Retina (tissue), 1 donor: Measurements from ENCODE around the gene ABR.
"Not testable (repeated sequence)": the region's sequence is repeated elsewhere in the genome, so short reads cannot be mapped to it uniquely, and the experiment has no call there.

Experiments
- DNase-seq: peaks from one replicate; pipeline ENCODE4 v3.0.0-alpha.2; 2016

The ABR gene

GRCh38 chr17:1201132-1201702 is 21.4 kb upstream of the ABR start:
- peak; percentile 20 for DNase-seq

GRCh38 chr17:1199271-1199743 is 19.5 kb upstream of the ABR start:
- not testable (repeated sequence) for DNase-seq

- DNase-seq: peak; percentile 67
These were observed 18.2 kb upstream of the ABR start for GRCh38 chr17:1197781-1198490.

GRCh38 chr17:1197379-1197778 is 17.6 kb upstream of the ABR start:
- no peak for DNase-seq

- DNase-seq: no peak
These were observed 17.2 kb upstream of the ABR start for GRCh38 chr17:1196946-1197345.

- DNase-seq: no peak
These were observed 13.3 kb upstream of the ABR start for GRCh38 chr17:1192911-1193699.

GRCh38 chr17:1190751-1191331 is 11.1 kb upstream of the ABR start:
- DNase-seq: peak; percentile 74

- no peak for DNase-seq
These were observed 9.2 kb upstream of the ABR start for GRCh38 chr17:1188812-1189504.

- DNase-seq: peak; percentile 92
These were observed 7.4 kb upstream of the ABR start for GRCh38 chr17:1186923-1187771.

- DNase-seq: no peak
These were observed 6.5 kb upstream of the ABR start for GRCh38 chr17:1186214-1186820.

- DNase-seq: peak; percentile 86
These were observed 3.5 kb upstream of the ABR start for GRCh38 chr17:1183171-1183873.

- DNase-seq: no peak
These were observed 3.0 kb upstream of the ABR start for GRCh38 chr17:1182811-1183170.

GRCh38 chr17:1181753-1182137 is 2.0 kb upstream of the ABR start:
- no peak for DNase-seq

GRCh38 chr17:1180958-1181752 is 1.4 kb upstream of the ABR start:
- peak; percentile 57 for DNase-seq

GRCh38 chr17:1179112-1179817 is 516 bp downstream of the ABR start:
- no peak for DNase-seq

- DNase-seq: no peak
These were observed 2.6 kb downstream of the ABR start for GRCh38 chr17:1177016-1177700.

- DNase-seq: no peak
These were observed 5.4 kb downstream of the ABR start for GRCh38 chr17:1174263-1174880.
